Heart left ventricle (tissue), 16 donors: ENCODE results near the gene ZBTB45. TPM values are rescaled to one million over a fixed set of nuclear protein-coding genes. Genes with fewer than 3 reads are reported as not detected.

Experiments
- ATAC-seq, 4 donors: fragments of 200-7000 bp; cut with Tn5 transposase; one replicate each; pipeline ENCODE4 v1.9.1; 2020 to 2022; ENCODE audit warnings: moderate library complexity in 4 of 4, mild to moderate bottlenecking in 3 of 4, moderate number of reproducible peaks in 1 of 4
- DNase-seq, 5 donors: peaks; one replicate each; pipeline ENCODE4 v3.0.0-alpha.2; 2020
- H3K27ac ChIP-seq, 12 donors: fragments of 200-600 bp; sonication (generic) in 4 of 12; one replicate each; pipeline versions ENCODE4 v1.5.0 to v1.8.0; 2016 to 2022; ENCODE audit warnings: mild to moderate bottlenecking in 2 of 12
- H3K27me3 ChIP-seq, 9 donors: fragments of 200-600 bp; sonication (generic) in 2 of 9; one replicate each; pipeline versions ENCODE4 v1.5.1 to v1.8.0; 2016 to 2022; ENCODE audit warnings: mild to moderate bottlenecking in 3 of 9
- H3K36me3 ChIP-seq, 9 donors: fragments of 200-600 bp; sonication (generic) in 2 of 9; one replicate each; pipeline versions ENCODE4 v1.5.0 to v1.8.0; 2018 to 2022; ENCODE audit warnings: mild to moderate bottlenecking in 2 of 9
- H3K4me1 ChIP-seq, 12 donors: fragments of 200-600 bp; sonication (generic) in 4 of 12; one replicate each; pipeline versions ENCODE4 v1.5.0 to v1.8.0; 2016 to 2022; ENCODE audit warnings: mild to moderate bottlenecking in 3 of 12
- H3K4me3 ChIP-seq, 12 donors: fragments of 200-600 bp; sonication (generic) in 4 of 12; one replicate each; pipeline versions ENCODE4 v1.5.0 to v1.8.0; 2017 to 2022; ENCODE audit warnings: mild to moderate bottlenecking in 9 of 12, moderate library complexity in 4 of 12
- H3K9me3 ChIP-seq, 12 donors: fragments of 200-600 bp; sonication (generic) in 4 of 12; one replicate each; pipeline versions ENCODE4 v1.5.0 to v1.8.0; 2016 to 2022; ENCODE audit warnings: mild to moderate bottlenecking in 1 of 12
- CTCF ChIP-seq, 12 donors: fragments of 200-600 bp; sonication (generic) in 4 of 12; IDR thresholded peaks; one replicate each; pipeline versions ENCODE4 v1.5.0 to v1.8.0; 2018 to 2022; ENCODE audit warnings: antibody characterized with exemption in 12 of 12, mild to moderate bottlenecking in 5 of 12
- POLR2A ChIP-seq, 2 donors: fragments of 450-650 bp; IDR thresholded peaks; one replicate each; pipeline ENCODE4 v1.6.1; 2017; ENCODE audit warnings: antibody characterized with exemption in 2 of 2, mild to moderate bottlenecking in 2 of 2, moderate library complexity in 2 of 2
- WGBS, 4 donors: extraction: QIAGEN DNeasy Blood & Tissue Kit in 2 of 4; methylation state at CpG; one replicate each; pipeline versions ENCODE4 v1.1.5 to v1.1.7; 2013 to 2018; 5-methylcytosine and 5-hydroxymethylcytosine counted together
- intact Hi-C, 10 donors: fragments of 100-400 bp; cut with DNase I; formaldehyde crosslinking; loops; one replicate each; pipeline versions ENCODE4 v1.11.1 to v1.14.2; 2022
- polyA plus RNA-seq, 2 donors: library from polyadenylated mRNA; stranded (reverse); fragments of 200-250 nt; gene quantifications; one replicate each; pipeline ENCODE4 v1.2.3, GENCODE V29; 2013
- total RNA-seq, 9 donors: library from RNA; depleted of rRNA in 2 of 9; stranded (reverse); fragments of >200 nt in 2 of 9; fragmentation: NEBNext Ultra II Directional in 3 of 9; extraction: Animal tissue kit (Norgen Biotek cat#: 25700) in 3 of 9; gene quantifications; one replicate each; pipeline versions ENCODE4 v1.1.0 to v1.2.4, GENCODE V29; 2016 to 2023
- donor health status: ischemic (EF 13 %, LVEDD 7.1; RV severe dilation, severe dysfunction).
- donor health status: healthy with polysubstance abuse.
- donor health status: DM: no; HTN: yes; CAD: no.
- donor health status: DM: no; HTN: no; CAD: no.
- donor health status: ischemic (EF 25% LVEDD 6.9; RV normal size, moderate dysfunction).
- donor health status: ischemic (EF 25% LVEDD 5.7; RV mildly dilated, moderate dysfunction).
- donor health status: healthy.
- donor health status: DM: yes; HTN: yes; CAD: no.
- donor health status: ischemic (EF 35%, LVEDD 5.7; RV mildly dilated, moderate dysfunction).
- donor health status: nonischemic (EF 11% LVEDD 7.7; RV severe dilation, severe dysfunction).
- donor health status: DM: yes; HTN: yes; CAD: no.
- donor health status: PGD.
- donor health status: ischemic (EF 29% LVEDD 5.4; RV normal size, mild dysfunction).
- donor health status: nonischemic (EF 23%, LVEDD 6.1; RV moderate dilation, normal function).

Gene ZBTB45
- total and polyA plus RNA-seq, 11 donors, result 6.9 to 13.4 (median 10.4) TPM

DNA sequence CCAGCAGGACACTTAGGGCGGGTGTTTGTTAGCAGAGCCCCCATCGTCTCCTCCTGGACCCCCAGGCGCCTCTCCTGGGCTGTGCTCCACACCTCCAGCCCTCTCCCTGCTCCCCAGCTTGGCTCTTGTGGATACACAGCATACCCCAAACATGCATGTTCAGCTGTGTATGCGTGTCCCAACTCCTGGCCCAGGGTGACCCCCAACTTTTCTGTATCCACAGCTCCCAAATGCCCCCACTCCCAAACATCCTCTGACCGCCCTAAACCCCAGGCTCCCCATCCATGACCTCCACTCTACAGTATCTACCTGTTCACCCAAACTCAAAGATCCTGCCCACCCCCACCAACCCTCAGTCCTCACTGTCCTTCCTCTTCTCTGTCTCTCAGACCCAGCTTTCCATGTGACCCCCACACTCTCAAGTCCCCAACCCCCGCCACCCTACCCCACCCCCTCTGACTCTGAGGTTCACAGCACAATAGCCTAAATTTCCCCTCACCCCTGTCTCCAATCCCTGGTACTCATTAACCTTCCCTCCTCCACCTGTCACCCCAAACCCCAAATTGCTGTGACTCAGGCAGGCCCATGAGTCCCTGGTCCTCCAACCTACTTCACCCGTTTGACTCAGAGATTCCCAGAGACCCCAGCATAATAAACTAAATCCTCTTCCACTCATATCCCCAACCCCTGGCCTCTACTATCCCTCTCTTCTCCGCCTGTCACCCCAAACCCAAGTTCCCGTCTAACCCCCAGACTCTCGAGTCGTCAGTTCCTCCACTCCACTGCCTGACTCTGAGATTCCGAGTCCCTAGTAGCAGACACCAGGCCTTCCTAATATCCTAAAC lies 37.8 kb upstream of the ZBTB45 start:
- WGBS, 4 donors, result 31 to 36% (median 34%) methylated on average over 12 of the region's 12 CpGs
- no peak for TF ChIP-seq POLR2A (IDR thresholded peaks at IDR 0.05)
- no peak for TF ChIP-seq CTCF (IDR thresholded peaks at IDR 0.05)
- Histone ChIP-seq H3K4me3 (peak overlapping the region; percentile 71 to 96 (median 77)), H3K27ac (peak overlapping the region; percentile 90 to 100 (median 100)), H3K4me1 (peaks cover 11 to 66% (median 58%) of the 10 kb centered on the region in 12 donors), H3K9me3 (no peaks in the 10 kb centered on the region), H3K27me3 (peaks cover 0 to 7% (median 0%) of the 10 kb centered on the region in 9 donors), H3K36me3 (peaks cover 0 to 33% (median 23%) of the 10 kb centered on the region in 9 donors)
- intact Hi-C loops, result loop anchor here in 2 of 10 donors (2.0 kb wide), 1 partner anchor 15 kb away; the partner anchor contains the start of gene MZF1 (in 2 of the 2)
- no peak for ATAC-seq
- peak in 2 of 5 donors; percentile 25 to 32 for DNase-seq

- whole genome bisulfite sequencing, 4 donors, result 56 to 66% (median 61%) methylated on average over 10 of the region's 10 CpGs
- intact Hi-C loops, result no loop called here
- DNase-seq (peak in 1 of 5 donors; percentile 24), ATAC-seq (no peak)
- Histone ChIP-seq H3K9me3 (no peaks in the 10 kb centered on the region), H3K36me3 (peaks cover 0 to 40% (median 30%) of the 10 kb centered on the region in 9 donors), H3K27ac (peak overlapping the region in 8 of 12 donors; percentile 90 to 100 (median 100)), H3K4me3 (peak overlapping the region in 11 of 12 donors; percentile 4 to 96 (median 80)), H3K4me1 (peaks cover 9 to 58% (median 50%) of the 10 kb centered on the region in 12 donors), H3K27me3 (peaks cover 0 to 1% (median 0%) of the 10 kb centered on the region in 9 donors)
- TF ChIP-seq CTCF (IDR thresholded peaks at IDR 0.05) (no peak), POLR2A (IDR thresholded peaks at IDR 0.05) (no peak)
Observed at GRCh38 chr19:58556622-58557220, 37.1 kb upstream of the ZBTB45 start.

DNA sequence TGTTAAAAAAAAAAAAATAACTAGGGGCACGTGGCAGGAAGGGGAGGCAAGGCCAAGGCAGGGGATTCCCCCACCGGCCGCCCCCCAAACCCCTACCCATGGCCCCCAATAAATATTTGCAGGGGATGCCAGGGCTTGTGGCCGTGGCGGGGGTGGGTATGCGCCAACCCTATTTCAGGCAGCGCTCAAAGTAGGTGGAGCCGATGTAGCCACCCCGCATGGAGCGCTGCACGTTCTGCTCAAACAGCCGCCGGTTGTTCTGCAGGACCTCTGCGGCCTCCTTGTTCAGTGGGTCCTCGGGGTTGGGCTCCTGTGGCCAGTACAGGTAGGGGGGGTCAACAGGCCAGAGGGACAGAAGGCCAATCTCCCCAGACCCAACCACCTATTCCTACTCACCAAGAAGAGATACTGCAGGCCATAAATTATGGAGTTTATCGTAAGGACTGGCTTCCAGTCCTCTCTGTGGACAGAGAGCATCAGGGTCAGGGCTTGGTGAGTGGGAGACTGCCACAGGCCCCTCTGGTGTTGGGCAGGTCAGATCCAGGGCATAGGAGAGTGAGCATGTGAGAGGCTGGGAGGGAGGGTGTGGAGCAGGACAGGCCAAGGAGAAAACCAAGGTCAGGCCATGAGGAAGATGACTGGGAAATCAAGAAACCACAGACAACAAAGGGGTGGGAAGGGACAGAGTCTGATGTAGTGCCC lies 36.5 kb upstream of the ZBTB45 start:
- peak overlapping the region in 9 of 12 donors; percentile 86 to 100 (median 100) for H3K27ac ChIP-seq
- TF ChIP-seq POLR2A (IDR thresholded peaks at IDR 0.05) (no peak), CTCF (IDR thresholded peaks at IDR 0.05) (no peak)
- H3K27me3 ChIP-seq, result no peaks in the 10 kb centered on the region
- H3K36me3 ChIP-seq, result peaks cover 0 to 46% (median 37%) of the 10 kb centered on the region in 9 donors
- WGBS, 4 donors, result 81 to 86% (median 86%) methylated on average over 8 to 16 of the region's 16 CpGs
- ATAC-seq, result no peak
- intact Hi-C loops, result loop anchor here in 2 of 10 donors (1.0 kb wide), 1 partner anchor 12 kb away; the partner anchor contains the start of gene TRIM28 (in 2 of the 2)
- H3K4me3 ChIP-seq, result peak overlapping the region in 6 of 12 donors; percentile 74 to 97 (median 79)
- H3K4me1 ChIP-seq, result peaks cover 7 to 53% (median 46%) of the 10 kb centered on the region in 12 donors
- H3K9me3 ChIP-seq, result no peaks in the 10 kb centered on the region
- DNase-seq, result peak in 2 of 5 donors; percentile 27 to 29
